GM10266 (cell line): ENCODE results near the gene SNCA.

Experiments used
- DNase-seq: peaks from one replicate; pipeline ENCODE4 v3.0.0; 2012; ENCODE audit errors: extremely low spot score
- TF ChIP-seq, protein P1 (sequence below): IDR thresholded peaks from 2 replicates; pipeline ENCODE4 v1.5.1; 2012; ENCODE audit warnings: mild to moderate bottlenecking, low read depth; ENCODE audit not compliant: control insufficient read depth, insufficient read depth; ENCODE audit errors: missing control alignments

Gene SNCA

DNA sequence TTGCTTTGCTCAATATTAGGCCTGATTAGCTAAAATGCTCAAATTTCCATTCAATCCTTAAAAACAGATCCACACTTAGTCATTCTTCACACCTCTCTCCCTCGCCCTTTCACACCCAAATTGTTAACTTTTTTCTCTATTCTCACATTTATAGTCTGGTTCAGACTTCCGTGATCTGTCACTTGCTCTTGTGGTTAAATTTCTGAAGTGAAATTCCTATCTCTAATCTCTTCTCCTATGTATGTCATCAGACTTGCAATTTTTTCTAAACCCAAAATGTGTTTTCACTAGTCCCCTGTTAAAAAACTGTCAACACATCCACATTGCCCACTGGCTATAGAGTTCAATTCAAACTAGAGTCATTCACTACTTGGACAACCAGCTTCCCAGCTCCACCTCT lies 63.2 kb downstream of the SNCA start:
- no peak for DNase-seq

DNA sequence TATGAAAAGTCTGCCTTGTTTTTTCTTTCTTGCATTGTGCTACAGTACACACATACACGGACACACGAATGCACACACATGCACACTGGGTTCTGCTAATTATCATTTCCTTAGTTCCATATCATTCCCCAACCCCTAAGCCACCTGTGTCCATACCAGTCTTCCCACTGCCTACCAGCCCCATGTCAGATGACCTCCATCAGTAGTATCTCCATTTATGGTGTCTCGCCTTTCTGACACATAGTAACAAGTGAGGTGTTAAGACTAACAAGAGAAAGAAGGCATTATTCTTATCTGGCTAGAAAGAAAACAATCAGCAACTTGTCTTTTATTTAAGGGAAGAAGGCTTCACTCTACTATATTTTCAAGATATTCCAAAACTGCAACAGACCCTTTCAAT lies 67.1 kb downstream of the SNCA start:
- DNase-seq, result no peak
- TF ChIP-seq, protein P1, sequence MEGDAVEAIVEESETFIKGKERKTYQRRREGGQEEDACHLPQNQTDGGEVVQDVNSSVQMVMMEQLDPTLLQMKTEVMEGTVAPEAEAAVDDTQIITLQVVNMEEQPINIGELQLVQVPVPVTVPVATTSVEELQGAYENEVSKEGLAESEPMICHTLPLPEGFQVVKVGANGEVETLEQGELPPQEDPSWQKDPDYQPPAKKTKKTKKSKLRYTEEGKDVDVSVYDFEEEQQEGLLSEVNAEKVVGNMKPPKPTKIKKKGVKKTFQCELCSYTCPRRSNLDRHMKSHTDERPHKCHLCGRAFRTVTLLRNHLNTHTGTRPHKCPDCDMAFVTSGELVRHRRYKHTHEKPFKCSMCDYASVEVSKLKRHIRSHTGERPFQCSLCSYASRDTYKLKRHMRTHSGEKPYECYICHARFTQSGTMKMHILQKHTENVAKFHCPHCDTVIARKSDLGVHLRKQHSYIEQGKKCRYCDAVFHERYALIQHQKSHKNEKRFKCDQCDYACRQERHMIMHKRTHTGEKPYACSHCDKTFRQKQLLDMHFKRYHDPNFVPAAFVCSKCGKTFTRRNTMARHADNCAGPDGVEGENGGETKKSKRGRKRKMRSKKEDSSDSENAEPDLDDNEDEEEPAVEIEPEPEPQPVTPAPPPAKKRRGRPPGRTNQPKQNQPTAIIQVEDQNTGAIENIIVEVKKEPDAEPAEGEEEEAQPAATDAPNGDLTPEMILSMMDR, result no peak

More for the DNA sequence above, 63.2 kb downstream of the SNCA start:
- TF ChIP-seq, protein P1, result no peak

DNA sequence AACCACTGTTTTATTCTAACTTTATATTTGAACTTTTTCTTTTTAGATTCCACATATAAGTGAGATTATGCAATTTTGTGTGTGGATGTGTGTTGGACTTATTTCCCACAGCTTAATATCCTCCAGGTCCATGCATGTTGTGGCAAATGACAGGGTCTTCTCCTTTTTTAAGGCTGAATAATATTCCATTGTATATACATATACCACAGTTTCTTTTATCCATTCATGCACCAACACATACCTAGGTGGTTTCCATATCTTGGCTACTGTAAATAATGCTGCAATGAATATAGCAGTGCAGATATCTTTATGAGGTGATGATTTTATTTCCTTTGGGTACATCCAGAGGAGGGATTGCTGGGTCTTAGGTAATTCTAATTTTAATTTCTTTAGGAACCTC lies 69.0 kb downstream of the SNCA start:
- TF ChIP-seq, protein P1, result no peak
- DNase-seq, result no peak

DNA sequence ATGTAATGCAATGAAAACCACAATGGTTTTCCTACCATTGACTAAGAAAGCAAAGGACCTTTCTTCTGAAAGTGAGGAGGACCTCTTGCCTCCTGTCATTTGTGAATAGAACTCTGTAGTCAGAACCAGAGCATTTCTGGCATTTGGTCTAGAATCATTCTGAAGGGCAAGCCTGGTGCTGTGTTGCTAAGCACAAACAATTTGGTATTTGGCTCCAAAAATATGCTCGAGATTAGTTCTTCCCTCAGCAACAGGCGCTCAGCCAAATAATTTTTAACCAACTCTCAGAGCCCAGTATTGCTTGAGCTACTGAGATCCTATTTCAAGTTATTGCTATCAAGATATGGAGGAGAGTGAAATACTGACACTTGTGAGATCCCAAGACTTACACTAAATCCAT lies 71.0 kb downstream of the SNCA start:
- TF ChIP-seq, protein P1, result no peak
- DNase-seq, result no peak

DNA sequence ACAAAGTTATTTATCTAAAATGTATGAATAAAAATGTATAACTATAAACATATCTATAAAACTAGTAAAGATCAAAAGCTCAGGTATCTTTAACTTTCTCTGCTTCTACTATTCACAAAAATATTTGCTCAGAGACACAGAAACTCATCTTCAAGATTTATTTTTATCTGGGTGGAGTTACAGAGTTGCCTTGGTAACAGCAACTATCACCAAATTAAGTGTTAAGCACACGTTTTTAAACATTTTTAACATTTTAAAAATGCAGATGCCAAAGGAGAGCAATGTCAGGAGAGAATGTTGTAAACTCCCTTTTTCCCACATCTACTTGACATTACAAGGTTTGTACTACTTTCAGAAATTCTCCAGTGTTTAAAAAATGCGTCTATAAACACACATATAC lies 71.4 kb downstream of the SNCA start:
- no peak for DNase-seq
- TF ChIP-seq, protein P1, result no peak

DNA sequence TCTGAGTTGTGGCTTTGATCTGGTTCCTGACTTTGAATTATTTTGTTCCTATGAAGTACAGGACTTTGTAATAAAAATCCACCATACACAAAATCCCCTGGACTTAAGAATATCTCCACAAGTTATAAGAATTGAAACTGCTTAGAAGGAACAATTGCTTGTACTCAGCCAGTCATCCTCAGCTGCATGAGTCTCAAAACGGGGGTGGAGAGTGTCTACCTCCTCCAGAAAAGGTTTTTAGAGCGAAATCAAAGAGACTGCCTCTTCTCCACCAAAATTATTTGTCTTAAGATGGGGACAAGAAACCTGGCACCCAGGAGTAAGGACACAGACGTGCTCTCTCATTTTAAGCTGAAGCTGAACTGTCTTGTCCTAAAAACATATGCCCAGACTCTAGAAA lies 74.7 kb downstream of the SNCA start:
- no peak for DNase-seq
- TF ChIP-seq, protein P1, result no peak

DNA sequence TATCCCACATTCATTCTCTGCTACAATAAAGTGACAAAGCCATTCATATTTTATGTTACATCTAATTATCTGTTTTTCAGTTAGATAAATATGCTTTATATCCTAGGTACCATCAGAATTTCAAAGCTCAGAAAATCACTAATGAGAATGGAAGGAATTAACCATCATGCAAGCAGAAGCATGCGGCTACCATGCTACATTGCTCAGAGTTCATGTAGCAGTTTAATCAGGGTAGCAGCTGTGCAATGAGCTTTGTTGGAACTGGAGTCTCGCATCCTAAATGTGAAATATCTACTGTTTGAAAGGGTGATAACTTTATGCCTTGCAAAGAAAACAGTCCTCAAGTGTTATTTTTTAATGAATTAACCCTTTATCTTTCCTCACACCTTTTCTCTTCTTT lies 77.5 kb downstream of the SNCA start:
- DNase-seq, result no peak
- TF ChIP-seq, protein P1, result no peak
